Heart left ventricle (tissue), 13 donors: Measurements from ENCODE around the gene EFR3B.

ENCODE experiments used
- POLR2A ChIP-seq, 2 donors: fragments of 450-650 bp; IDR thresholded peaks; one replicate each; pipeline ENCODE4 v1.6.1; 2017; ENCODE audit warnings: antibody characterized with exemption in 2 of 2, mild to moderate bottlenecking in 2 of 2, moderate library complexity in 2 of 2
- TF ChIP-seq, protein P1 (sequence below), 12 donors: fragments of 200-600 bp; sonication (generic) in 4 of 12; IDR thresholded peaks; one replicate each; pipeline versions ENCODE4 v1.5.0 to v1.8.0; 2018 to 2022; ENCODE audit warnings: antibody characterized with exemption in 12 of 12, mild to moderate bottlenecking in 5 of 12
- donor health status: ischemic (EF 13 %, LVEDD 7.1; RV severe dilation, severe dysfunction).
- donor health status: DM: no; HTN: yes; CAD: no.
- donor health status: DM: no; HTN: no; CAD: no.
- donor health status: ischemic (EF 25% LVEDD 6.9; RV normal size, moderate dysfunction).
- donor health status: ischemic (EF 25% LVEDD 5.7; RV mildly dilated, moderate dysfunction).
- donor health status: ischemic (EF 35%, LVEDD 5.7; RV mildly dilated, moderate dysfunction).
- donor health status: nonischemic (EF 11% LVEDD 7.7; RV severe dilation, severe dysfunction).
- donor health status: DM: yes; HTN: yes; CAD: no.
- donor health status: PGD.
- donor health status: ischemic (EF 29% LVEDD 5.4; RV normal size, mild dysfunction).
- donor health status: nonischemic (EF 23%, LVEDD 6.1; RV moderate dilation, normal function).

DNA sequence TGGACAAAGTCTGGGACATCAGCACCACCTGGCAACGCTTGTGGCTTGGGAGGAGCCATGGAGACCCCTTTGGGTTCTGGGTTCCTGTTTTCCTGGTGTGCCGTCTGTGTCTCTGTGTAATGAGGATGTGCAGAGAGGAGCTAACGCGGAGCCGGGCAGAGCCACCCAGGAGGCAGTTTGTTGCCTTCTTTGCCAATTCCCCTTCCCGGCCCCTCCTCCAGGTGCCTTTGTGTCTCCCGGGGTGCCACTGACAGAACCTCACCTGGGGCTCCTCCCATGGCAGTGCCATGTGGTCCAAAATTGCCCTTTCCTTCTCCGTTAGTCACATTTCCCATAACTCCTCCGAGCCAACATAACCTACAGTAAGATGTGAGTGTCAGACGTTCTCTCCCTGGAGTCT, 113.5 kb downstream of the EFR3B start:
- TF ChIP-seq, protein P1, sequence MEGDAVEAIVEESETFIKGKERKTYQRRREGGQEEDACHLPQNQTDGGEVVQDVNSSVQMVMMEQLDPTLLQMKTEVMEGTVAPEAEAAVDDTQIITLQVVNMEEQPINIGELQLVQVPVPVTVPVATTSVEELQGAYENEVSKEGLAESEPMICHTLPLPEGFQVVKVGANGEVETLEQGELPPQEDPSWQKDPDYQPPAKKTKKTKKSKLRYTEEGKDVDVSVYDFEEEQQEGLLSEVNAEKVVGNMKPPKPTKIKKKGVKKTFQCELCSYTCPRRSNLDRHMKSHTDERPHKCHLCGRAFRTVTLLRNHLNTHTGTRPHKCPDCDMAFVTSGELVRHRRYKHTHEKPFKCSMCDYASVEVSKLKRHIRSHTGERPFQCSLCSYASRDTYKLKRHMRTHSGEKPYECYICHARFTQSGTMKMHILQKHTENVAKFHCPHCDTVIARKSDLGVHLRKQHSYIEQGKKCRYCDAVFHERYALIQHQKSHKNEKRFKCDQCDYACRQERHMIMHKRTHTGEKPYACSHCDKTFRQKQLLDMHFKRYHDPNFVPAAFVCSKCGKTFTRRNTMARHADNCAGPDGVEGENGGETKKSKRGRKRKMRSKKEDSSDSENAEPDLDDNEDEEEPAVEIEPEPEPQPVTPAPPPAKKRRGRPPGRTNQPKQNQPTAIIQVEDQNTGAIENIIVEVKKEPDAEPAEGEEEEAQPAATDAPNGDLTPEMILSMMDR (IDR thresholded peaks at IDR 0.05): no peak
- TF ChIP-seq POLR2A (IDR thresholded peaks at IDR 0.05): no peak
